ENCODE data around the gene LRRC27.

DNA sequence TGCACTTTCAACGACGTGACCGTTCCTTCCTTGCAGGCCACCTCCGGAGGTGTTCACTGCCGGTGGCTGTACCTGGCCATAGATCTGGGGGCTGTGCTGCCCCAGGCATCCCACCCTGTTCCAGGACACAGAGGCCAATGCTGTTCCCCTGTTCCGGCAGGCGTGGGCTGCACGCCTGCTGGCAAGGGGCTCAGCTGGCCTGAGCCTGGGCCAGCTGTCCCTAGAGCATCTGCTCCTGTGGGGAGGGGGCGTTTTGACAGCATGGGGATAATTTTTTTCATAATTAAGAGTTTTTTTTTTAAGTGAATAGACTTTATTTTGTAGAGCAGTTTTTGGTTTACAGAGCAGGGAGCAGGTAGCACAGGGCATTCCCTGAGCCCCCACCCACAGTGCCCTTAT lies 93.8 kb downstream of the LRRC27 start:
- TF ChIP-seq NFIC (IDR thresholded peaks at IDR 0.05) (no peak), ZBTB7A (IDR thresholded peaks at IDR 0.05; ENCODE audit: low read depth) (no peak), CREB1 (IDR thresholded peaks at IDR 0.05; ENCODE audit: low read depth) (no peak), USF1 (IDR thresholded peaks at IDR 0.05) (no peak), YY1 (IDR thresholded peaks at IDR 0.05; ENCODE audit: low read depth) (no peak), RAD21 (IDR thresholded peaks at IDR 0.05; ENCODE audit: low read depth) (no peak)
- TF ChIP-seq, protein P1, sequence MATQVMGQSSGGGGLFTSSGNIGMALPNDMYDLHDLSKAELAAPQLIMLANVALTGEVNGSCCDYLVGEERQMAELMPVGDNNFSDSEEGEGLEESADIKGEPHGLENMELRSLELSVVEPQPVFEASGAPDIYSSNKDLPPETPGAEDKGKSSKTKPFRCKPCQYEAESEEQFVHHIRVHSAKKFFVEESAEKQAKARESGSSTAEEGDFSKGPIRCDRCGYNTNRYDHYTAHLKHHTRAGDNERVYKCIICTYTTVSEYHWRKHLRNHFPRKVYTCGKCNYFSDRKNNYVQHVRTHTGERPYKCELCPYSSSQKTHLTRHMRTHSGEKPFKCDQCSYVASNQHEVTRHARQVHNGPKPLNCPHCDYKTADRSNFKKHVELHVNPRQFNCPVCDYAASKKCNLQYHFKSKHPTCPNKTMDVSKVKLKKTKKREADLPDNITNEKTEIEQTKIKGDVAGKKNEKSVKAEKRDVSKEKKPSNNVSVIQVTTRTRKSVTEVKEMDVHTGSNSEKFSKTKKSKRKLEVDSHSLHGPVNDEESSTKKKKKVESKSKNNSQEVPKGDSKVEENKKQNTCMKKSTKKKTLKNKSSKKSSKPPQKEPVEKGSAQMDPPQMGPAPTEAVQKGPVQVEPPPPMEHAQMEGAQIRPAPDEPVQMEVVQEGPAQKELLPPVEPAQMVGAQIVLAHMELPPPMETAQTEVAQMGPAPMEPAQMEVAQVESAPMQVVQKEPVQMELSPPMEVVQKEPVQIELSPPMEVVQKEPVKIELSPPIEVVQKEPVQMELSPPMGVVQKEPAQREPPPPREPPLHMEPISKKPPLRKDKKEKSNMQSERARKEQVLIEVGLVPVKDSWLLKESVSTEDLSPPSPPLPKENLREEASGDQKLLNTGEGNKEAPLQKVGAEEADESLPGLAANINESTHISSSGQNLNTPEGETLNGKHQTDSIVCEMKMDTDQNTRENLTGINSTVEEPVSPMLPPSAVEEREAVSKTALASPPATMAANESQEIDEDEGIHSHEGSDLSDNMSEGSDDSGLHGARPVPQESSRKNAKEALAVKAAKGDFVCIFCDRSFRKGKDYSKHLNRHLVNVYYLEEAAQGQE (IDR thresholded peaks at IDR 0.05; ENCODE audit: low read depth): no peak
